ENCODE measurements around the gene AHCY. TPM values are rescaled to one million over a fixed set of nuclear protein-coding genes. Genes with fewer than 3 reads are reported as not detected.

Gene AHCY
- total RNA-seq, 2 experiments from 2014 or later, result 16.7 to 16.9 TPM

DNA sequence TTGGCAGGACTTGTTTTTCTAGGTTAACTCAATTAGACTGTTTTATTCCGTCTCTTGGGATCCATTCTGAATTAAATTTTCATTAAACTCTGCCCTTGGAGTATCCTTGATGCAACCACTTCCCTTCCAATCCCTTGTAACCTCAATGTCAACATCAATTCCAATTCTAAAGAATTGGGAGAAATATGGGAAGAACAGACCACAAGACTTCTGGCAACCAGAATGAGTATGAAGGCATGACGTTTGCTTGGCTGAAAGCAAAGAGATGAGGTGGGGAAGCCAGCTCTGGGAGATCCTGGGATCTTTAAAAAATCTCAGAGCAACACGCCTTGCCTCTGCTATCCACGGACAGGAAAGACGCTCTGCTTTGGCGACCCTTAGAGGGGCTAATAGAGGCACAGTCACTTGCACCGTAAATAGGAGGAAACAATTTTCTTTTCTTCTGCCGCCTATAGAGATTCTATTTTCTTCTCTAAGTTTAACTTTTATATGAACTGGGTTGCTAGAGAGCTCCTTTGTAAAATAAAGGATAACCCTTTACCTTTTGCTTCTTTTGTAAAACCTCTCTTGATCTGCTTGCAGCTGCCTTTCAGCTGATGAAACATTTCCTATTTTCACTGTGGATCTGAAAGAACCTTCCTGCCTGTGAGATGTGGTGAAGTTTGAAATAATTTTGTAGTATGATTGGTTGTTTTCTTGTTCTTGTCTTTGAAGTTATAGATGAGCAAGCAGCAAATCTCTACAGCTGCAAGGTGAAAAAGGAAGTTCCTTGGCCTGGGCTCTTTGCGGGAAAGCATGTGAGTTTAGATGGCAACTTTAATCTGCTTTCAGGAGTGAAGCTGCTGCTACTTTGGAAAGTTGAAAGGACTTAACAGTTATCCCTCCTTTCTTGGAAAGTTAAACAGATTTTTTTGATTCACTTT, 62.2 kb downstream of the AHCY start, which contains the start of gene ASIP:
TSS of gene ASIP (plus strand) at position 731 of the 923 bp plus-strand sequence. CDS start 18,952 bp downstream, outside the sequence.
- ATAC-seq (ENCODE audit: poor library complexity) (peak; percentile 44), DNase-seq (peak in 4 of 14 experiments; percentile 19 to 22 (median 20))
- H3K4me3 ChIP-seq (ENCODE audit: low read length), result no peak within 1 kb of the TSS
- ChIA-PET CTCF (interaction anchor here (0.8 kb wide), 1 partner anchor 9 kb away, joined by 3 read pairs; no protein-coding TSS in a partner anchor), POLR2A (interaction anchor here (1.6 kb wide), 1 partner anchor 275 kb away, joined by 4 read pairs; the partner anchor contains the start of gene DYNLRB1)
- H3K4me1 ChIP-seq (ENCODE audit: insufficient read depth, low read length), result peaks cover 7% of the 10 kb centered on the region
- Mint-ChIP-seq H3K27me3 (no peaks in the 10 kb centered on the region), H3K4me1 (ENCODE audit: low read depth) (peaks cover 21% of the 10 kb centered on the region), H3K9me3 (peaks cover 13% of the 10 kb centered on the region), H3K4me3 (peak within 1 kb of the TSS; percentile 4), H3K36me3 (ENCODE audit: low read depth) (no peaks in the 10 kb centered on the region), H3K27ac (peak within 1 kb of the TSS; percentile 16)
- H3K9me3 ChIP-seq (ENCODE audit: control insufficient read depth in 1 of 2, insufficient read depth in 1 of 2, low read length in 2 of 2), result peaks cover 4 to 13% of the 10 kb centered on the region in 2 experiments
- TF ChIP-seq, protein P1, sequence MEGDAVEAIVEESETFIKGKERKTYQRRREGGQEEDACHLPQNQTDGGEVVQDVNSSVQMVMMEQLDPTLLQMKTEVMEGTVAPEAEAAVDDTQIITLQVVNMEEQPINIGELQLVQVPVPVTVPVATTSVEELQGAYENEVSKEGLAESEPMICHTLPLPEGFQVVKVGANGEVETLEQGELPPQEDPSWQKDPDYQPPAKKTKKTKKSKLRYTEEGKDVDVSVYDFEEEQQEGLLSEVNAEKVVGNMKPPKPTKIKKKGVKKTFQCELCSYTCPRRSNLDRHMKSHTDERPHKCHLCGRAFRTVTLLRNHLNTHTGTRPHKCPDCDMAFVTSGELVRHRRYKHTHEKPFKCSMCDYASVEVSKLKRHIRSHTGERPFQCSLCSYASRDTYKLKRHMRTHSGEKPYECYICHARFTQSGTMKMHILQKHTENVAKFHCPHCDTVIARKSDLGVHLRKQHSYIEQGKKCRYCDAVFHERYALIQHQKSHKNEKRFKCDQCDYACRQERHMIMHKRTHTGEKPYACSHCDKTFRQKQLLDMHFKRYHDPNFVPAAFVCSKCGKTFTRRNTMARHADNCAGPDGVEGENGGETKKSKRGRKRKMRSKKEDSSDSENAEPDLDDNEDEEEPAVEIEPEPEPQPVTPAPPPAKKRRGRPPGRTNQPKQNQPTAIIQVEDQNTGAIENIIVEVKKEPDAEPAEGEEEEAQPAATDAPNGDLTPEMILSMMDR (IDR thresholded peaks at IDR 0.05), result no peak
- H3K36me3 ChIP-seq (ENCODE audit: insufficient read depth, low read length), result no peaks in the 10 kb centered on the region
- H3K27me3 ChIP-seq (ENCODE audit: control insufficient read depth in 1 of 2, insufficient read depth in 2 of 2, low read length in 2 of 2), result no peaks in the 10 kb centered on the region
- intact Hi-C loops (cut with DNase I, micrococcal nuclease), result no loop called here
- H3K27ac ChIP-seq (ENCODE audit: low read depth in 1 of 2, low read length in 2 of 2), result no peak within 1 kb of the TSS

DNA sequence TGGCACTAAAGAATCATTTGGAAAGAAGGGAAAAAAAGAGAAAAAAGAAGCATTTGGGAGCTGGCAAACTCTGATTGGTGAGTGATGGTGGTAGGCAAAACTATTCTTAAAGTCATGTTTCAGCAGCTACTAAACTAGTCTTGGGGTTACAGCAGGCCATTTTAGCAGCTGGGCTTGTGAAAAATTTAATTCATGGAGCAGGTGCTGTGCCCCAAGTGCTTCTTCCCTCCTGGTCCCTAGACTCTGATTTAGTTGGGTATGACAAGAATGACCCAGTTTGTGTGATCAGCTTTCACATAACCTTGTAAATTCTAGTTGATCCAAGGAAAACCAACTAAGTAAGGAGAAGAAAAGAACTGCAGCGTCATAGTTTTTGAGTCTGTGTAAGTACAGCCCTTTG, 63.0 kb downstream of the AHCY start:
- no peak overlapping the region for H3K4me3 Mint-ChIP-seq
- CTCF ChIA-PET, result no interaction called here
- H3K27ac Mint-ChIP-seq, result peak overlapping the region; percentile 37
- Histone ChIP-seq H3K36me3 (ENCODE audit: insufficient read depth, low read length) (no peaks in the 10 kb centered on the region), H3K9me3 (ENCODE audit: control insufficient read depth in 1 of 2, insufficient read depth in 1 of 2, low read length in 2 of 2) (peaks cover 4 to 13% of the 10 kb centered on the region in 2 experiments), H3K4me3 (ENCODE audit: low read length) (no peak overlapping the region), H3K27ac (ENCODE audit: low read depth in 1 of 2, low read length in 2 of 2) (no peak overlapping the region), H3K4me1 (ENCODE audit: insufficient read depth, low read length) (peaks cover 7% of the 10 kb centered on the region), H3K27me3 (ENCODE audit: control insufficient read depth in 1 of 2, insufficient read depth in 2 of 2, low read length in 2 of 2) (no peaks in the 10 kb centered on the region)
- TF ChIP-seq, protein P1 (IDR thresholded peaks at IDR 0.05), result no peak
- POLR2A ChIA-PET, result interaction anchor here (1.6 kb wide), 1 partner anchor 276 kb away, joined by 4 read pairs; the partner anchor contains the start of gene DYNLRB1
- peaks cover 21% of the 10 kb centered on the region for H3K4me1 Mint-ChIP-seq (ENCODE audit: low read depth)
- intact Hi-C loops (cut with DNase I, micrococcal nuclease), result no loop called here
- H3K27me3 Mint-ChIP-seq, result no peaks in the 10 kb centered on the region
- DNase-seq (no peak), ATAC-seq (ENCODE audit: poor library complexity) (no peak)
- no peaks in the 10 kb centered on the region for H3K36me3 Mint-ChIP-seq (ENCODE audit: low read depth)
- peaks cover 13% of the 10 kb centered on the region for H3K9me3 Mint-ChIP-seq

DNA sequence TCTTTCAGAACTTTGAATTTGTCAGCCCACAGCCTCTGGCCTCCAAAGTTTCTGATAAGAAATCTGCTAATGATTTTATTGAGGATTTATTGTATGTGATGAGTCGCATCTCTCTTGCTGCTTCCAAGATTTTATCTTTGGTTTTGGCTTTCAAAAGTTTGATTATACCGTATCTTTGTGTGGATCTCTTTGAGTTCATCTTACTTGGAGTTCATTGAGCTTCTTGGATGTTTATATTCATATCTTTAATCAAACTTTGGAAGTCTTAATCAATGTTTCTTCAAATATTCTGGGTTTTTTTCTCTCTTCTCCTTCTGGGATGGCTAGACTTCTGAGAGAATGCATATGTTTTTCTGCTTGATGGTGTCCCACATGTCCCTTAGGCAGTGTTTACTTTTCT, 65.2 kb downstream of the AHCY start:
- Histone ChIP-seq H3K27ac (ENCODE audit: low read depth in 1 of 2, low read length in 2 of 2) (no peak overlapping the region), H3K27me3 (ENCODE audit: control insufficient read depth in 1 of 2, insufficient read depth in 2 of 2, low read length in 2 of 2) (no peaks in the 10 kb centered on the region), H3K36me3 (ENCODE audit: insufficient read depth, low read length) (no peaks in the 10 kb centered on the region), H3K4me3 (ENCODE audit: low read length) (no peak overlapping the region), H3K9me3 (ENCODE audit: control insufficient read depth in 1 of 2, insufficient read depth in 1 of 2, low read length in 2 of 2) (peaks cover 4 to 13% of the 10 kb centered on the region in 2 experiments), H3K4me1 (ENCODE audit: insufficient read depth, low read length) (peaks cover 7% of the 10 kb centered on the region)
- H3K4me1 Mint-ChIP-seq (ENCODE audit: low read depth), result peaks cover 21% of the 10 kb centered on the region
- ATAC-seq (ENCODE audit: poor library complexity) (no peak), DNase-seq (no peak)
- intact Hi-C loops (cut with DNase I, micrococcal nuclease), result no loop called here
- no peaks in the 10 kb centered on the region for H3K27me3 Mint-ChIP-seq
- no peaks in the 10 kb centered on the region for H3K36me3 Mint-ChIP-seq (ENCODE audit: low read depth)
- TF ChIP-seq, protein P1 (IDR thresholded peaks at IDR 0.05), result no peak
- ChIA-PET POLR2A (no interaction called here), CTCF (no interaction called here)
- no peak overlapping the region for H3K27ac Mint-ChIP-seq
- peaks cover 13% of the 10 kb centered on the region for H3K9me3 Mint-ChIP-seq
- no peak overlapping the region for H3K4me3 Mint-ChIP-seq

Data from CD4-positive, alpha-beta T cell (primary cell).